Mesenchymal stem cell (in vitro differentiated cells and primary cell): ENCODE results near the gene PPP1R13L.
A peak's percentile ranks its signal among the peaks of the same experiment; 100 is the strongest.

Experiments used
- DNase-seq: peaks from one replicate; pipeline ENCODE4 v3.0.0-alpha.2; 2013
- H2AFZ ChIP-seq: one replicate; pipeline ENCODE4 v1.6.1; 2013; ENCODE audit warnings: low read depth, mild to moderate bottlenecking, control low read depth, inconsistent platforms, low read length, moderate library complexity
- H2AK5ac ChIP-seq: 2 replicates; pipeline ENCODE4 v1.6.1; 2013; ENCODE audit warnings: low read length, moderate library complexity, mild to moderate bottlenecking, inconsistent platforms; ENCODE audit not compliant: severe bottlenecking
- H2BK120ac ChIP-seq: one replicate; pipeline ENCODE4 v1.6.1; 2013; ENCODE audit warnings: low read depth, mild to moderate bottlenecking, inconsistent platforms, low read length, moderate library complexity
- H2BK12ac ChIP-seq, 2 experiments: one replicate each; pipeline ENCODE4 v1.6.1; 2013; ENCODE audit warnings: inconsistent platforms in 2 of 2, low read length in 2 of 2, mild to moderate bottlenecking in 2 of 2, moderate library complexity in 2 of 2, control low read depth in 1 of 2
- H2BK15ac ChIP-seq: one replicate; pipeline ENCODE4 v1.6.1; 2013; ENCODE audit warnings: mild to moderate bottlenecking, low read depth, inconsistent platforms; ENCODE audit not compliant: poor library complexity, severe bottlenecking
- H2BK5ac ChIP-seq: 2 replicates; pipeline ENCODE4 v1.6.1; 2013; ENCODE audit warnings: low read depth, mild to moderate bottlenecking, low read length, control low read depth, inconsistent platforms; ENCODE audit not compliant: poor library complexity, severe bottlenecking
- H3K14ac ChIP-seq, 2 experiments: one replicate each; pipeline ENCODE4 v1.6.1; 2013; ENCODE audit warnings: inconsistent platforms in 2 of 2, low read length in 2 of 2, control low read depth in 1 of 2, mild to moderate bottlenecking in 1 of 2, moderate library complexity in 1 of 2
- H3K18ac ChIP-seq, 2 experiments: one replicate each; pipeline ENCODE4 v1.6.1; 2013; ENCODE audit warnings: inconsistent platforms in 2 of 2, low read length in 2 of 2, control low read depth in 1 of 2, low read depth in 1 of 2, mild to moderate bottlenecking in 1 of 2
- H3K23ac ChIP-seq, 2 experiments: one replicate each; pipeline ENCODE4 v1.6.1; 2013; ENCODE audit warnings: inconsistent platforms in 2 of 2, low read length in 2 of 2, mild to moderate bottlenecking in 2 of 2, moderate library complexity in 2 of 2, control low read depth in 1 of 2
- H3K27ac ChIP-seq: 2 replicates; pipeline ENCODE4 v1.5.1; 2013; ENCODE audit warnings: mild to moderate bottlenecking, moderate library complexity, low read length, control low read depth, inconsistent platforms; ENCODE audit not compliant: poor library complexity, severe bottlenecking
- H3K27me3 ChIP-seq, 2 experiments: 2 replicates each; pipeline versions ENCODE4 v1.6.1 to v1.7.0; 2013; ENCODE audit warnings: low read length in 2 of 2, mild to moderate bottlenecking in 2 of 2, moderate library complexity in 2 of 2, control low read depth in 1 of 2, inconsistent platforms in 1 of 2; ENCODE audit not compliant: control insufficient read depth in 1 of 2, insufficient read depth in 1 of 2
- H3K36me3 ChIP-seq, 2 experiments: 2 replicates each; pipeline versions ENCODE4 v1.6.1 to v1.7.0; 2013; ENCODE audit warnings: low read length in 2 of 2, control low read depth in 1 of 2, inconsistent platforms in 1 of 2, low read depth in 1 of 2, mild to moderate bottlenecking in 1 of 2; ENCODE audit not compliant: insufficient read depth in 2 of 2, control insufficient read depth in 1 of 2
- H3K4ac ChIP-seq, 2 experiments: one replicate each; pipeline ENCODE4 v1.6.1; 2013; ENCODE audit warnings: inconsistent platforms in 2 of 2, low read length in 2 of 2, mild to moderate bottlenecking in 2 of 2, moderate library complexity in 2 of 2, control low read depth in 1 of 2, low read depth in 1 of 2
- H3K4me1 ChIP-seq: 2 replicates; pipeline ENCODE4 v1.6.1; 2013; ENCODE audit warnings: low read depth, low read length, control low read depth; ENCODE audit not compliant: control insufficient read depth, insufficient read depth
- H3K4me2 ChIP-seq: 2 replicates; pipeline ENCODE4 v1.6.1; 2013; ENCODE audit warnings: low read length, mild to moderate bottlenecking, inconsistent platforms; ENCODE audit not compliant: poor library complexity, severe bottlenecking
- H3K4me3 ChIP-seq, 2 experiments: 2 replicates each; pipeline versions ENCODE4 v1.5.1 to v1.7.0; 2013; ENCODE audit warnings: low read length in 2 of 2, mild to moderate bottlenecking in 2 of 2, control low read depth in 1 of 2, low read depth in 1 of 2; ENCODE audit not compliant: insufficient read depth in 1 of 2
- H3K79me1 ChIP-seq: replicated peaks from 2 replicates; pipeline ENCODE4 v1.6.1; 2013; ENCODE audit warnings: mild to moderate bottlenecking, control low read depth, low read length, inconsistent platforms; ENCODE audit not compliant: poor library complexity, severe bottlenecking
- H3K9ac ChIP-seq: 2 replicates; pipeline ENCODE4 v1.7.0; 2013; ENCODE audit warnings: mild to moderate bottlenecking, low read length, moderate library complexity
- H3K9me3 ChIP-seq: 2 replicates; pipeline ENCODE4 v1.7.0; 2013; ENCODE audit warnings: mild to moderate bottlenecking, low read length; ENCODE audit not compliant: control insufficient read depth
- H4K8ac ChIP-seq: one replicate; pipeline ENCODE4 v1.6.1; 2013; ENCODE audit warnings: inconsistent platforms, mild to moderate bottlenecking, low read length, moderate library complexity
- H4K91ac ChIP-seq: one replicate; pipeline ENCODE4 v1.6.1; 2013; ENCODE audit warnings: mild to moderate bottlenecking, low read length, inconsistent platforms
- WGBS: methylation state at CpG from one replicate; pipeline ENCODE4 v1.1.7; 2013; ENCODE audit warnings: mixed read lengths; 5-methylcytosine and 5-hydroxymethylcytosine counted together

Gene PPP1R13L

DNA sequence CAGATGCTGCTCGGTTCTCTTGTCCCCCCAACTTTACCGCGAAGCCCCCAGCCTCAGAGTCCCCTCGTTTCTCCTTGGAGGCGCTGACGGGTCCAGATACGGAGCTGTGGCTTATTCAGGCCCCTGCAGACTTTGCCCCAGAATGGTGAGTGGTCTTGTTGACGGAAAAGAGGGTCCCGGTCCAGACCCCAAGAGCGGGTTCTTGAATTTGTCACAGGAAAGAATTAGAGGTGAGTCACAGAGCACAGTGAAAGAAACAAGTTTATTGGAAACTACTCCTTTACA lies 2.2 kb upstream of the PPP1R13L start:
- peak overlapping the region; percentile 98 for H3K9ac ChIP-seq
- H2AK5ac ChIP-seq, result no peak overlapping the region
- H3K4me2 ChIP-seq, result peak overlapping the region; percentile 97
- H4K91ac ChIP-seq, result no peak overlapping the region
- H2BK120ac ChIP-seq, result no peak overlapping the region
- H3K18ac ChIP-seq, result no peak overlapping the region
- H3K14ac ChIP-seq, result no peak overlapping the region
- 0% methylated on average over 7 of the region's 10 CpGs for WGBS
- no peak overlapping the region for H4K8ac ChIP-seq
- no peak overlapping the region for H3K27ac ChIP-seq
- H2BK12ac ChIP-seq, result no peak overlapping the region
- H3K23ac ChIP-seq, result no peak overlapping the region
- H3K27me3 ChIP-seq, result no peaks in the 10 kb centered on the region
- no peak overlapping the region for H3K4ac ChIP-seq
- H3K79me1 ChIP-seq, result peaks cover 30% of the 10 kb centered on the region
- H3K4me3 ChIP-seq, result peak overlapping the region; percentile 95 to 97
- no peaks in the 10 kb centered on the region for H3K9me3 ChIP-seq
- H2BK15ac ChIP-seq, result no peak overlapping the region
- H3K36me3 ChIP-seq, result peaks cover 11 to 22% of the 10 kb centered on the region in 2 experiments
- H2BK5ac ChIP-seq, result no peak overlapping the region
- no peak for DNase-seq
- no peak overlapping the region for H2AFZ ChIP-seq
- H3K4me1 ChIP-seq, result peaks cover 31% of the 10 kb centered on the region

DNA sequence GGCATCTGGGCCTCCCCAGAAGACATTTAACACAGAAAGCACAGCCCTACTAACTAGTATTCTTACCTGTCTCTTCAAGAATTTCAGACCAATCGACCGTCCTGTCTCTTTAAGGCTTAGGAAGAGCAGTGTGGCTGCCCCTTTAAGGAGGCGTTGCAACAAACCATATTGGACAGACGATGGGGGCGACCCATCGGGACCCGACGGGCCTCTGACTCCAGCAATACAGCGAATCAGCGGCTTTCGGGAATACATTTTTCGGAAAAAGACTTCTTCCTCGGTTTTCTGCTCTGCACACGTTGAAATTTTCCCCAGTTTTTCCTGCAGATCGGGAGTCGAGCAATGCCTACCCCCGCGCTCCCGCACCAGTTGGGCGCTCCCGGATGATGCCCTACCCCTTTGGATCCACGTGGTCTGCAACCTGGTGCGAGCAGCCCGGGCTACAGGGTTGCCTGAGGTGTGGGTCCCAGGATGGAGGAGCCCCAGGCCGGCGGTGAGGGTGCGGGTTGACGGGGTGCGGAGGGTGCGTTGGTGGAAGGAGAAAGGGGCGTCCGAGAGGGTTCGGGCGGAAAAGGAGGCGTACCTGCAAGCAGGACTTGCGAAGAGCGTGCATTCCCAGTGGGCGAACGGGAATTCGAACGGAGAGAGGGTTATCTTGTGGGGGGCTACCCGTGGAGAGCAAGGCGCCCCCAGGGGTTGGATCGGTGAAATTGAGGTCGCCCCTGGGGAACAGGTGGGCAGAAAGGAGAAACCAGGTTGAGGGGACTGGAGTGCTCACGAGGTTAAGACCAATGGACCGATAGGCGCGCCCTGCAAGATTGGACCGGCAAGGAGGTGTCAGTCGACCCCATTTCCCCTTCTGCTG lies 1.6 kb upstream of the PPP1R13L start, which contains the start of gene POLR1G:
Gene POLR1G, plus strand, starts transcription at position 419 of the 865 bp plus-strand sequence. Its CDS starts 53 bp downstream, at position 472.
- Histone ChIP-seq H3K79me1 (peaks cover 30% of the 10 kb centered on the region), H2BK15ac (peak within 1 kb of the TSS; percentile 90), H3K4me3 (peak within 1 kb of the TSS; percentile 95 to 97), H3K14ac (peak within 1 kb of the TSS in 1 of 2 experiments; percentile 86), H3K27ac (peak within 1 kb of the TSS; percentile 100), H3K4me1 (peaks cover 31% of the 10 kb centered on the region), H2BK12ac (peak within 1 kb of the TSS in 1 of 2 experiments; percentile 70), H3K27me3 (no peaks in the 10 kb centered on the region), H3K4me2 (peak within 1 kb of the TSS; percentile 97), H3K9ac (peak within 1 kb of the TSS; percentile 98), H2BK5ac (peak within 1 kb of the TSS; percentile 99), H4K91ac (peak within 1 kb of the TSS; percentile 79), H3K4ac (peak within 1 kb of the TSS; percentile 57 to 88), H2AK5ac (no peak within 1 kb of the TSS), H4K8ac (peak within 1 kb of the TSS; percentile 66), H3K9me3 (no peaks in the 10 kb centered on the region), H3K36me3 (peaks cover 10 to 21% of the 10 kb centered on the region in 2 experiments), H3K18ac (peak within 1 kb of the TSS; percentile 89 to 93), H2AFZ (peak within 1 kb of the TSS; percentile 85), H2BK120ac (peak within 1 kb of the TSS; percentile 98), H3K23ac (peak within 1 kb of the TSS in 1 of 2 experiments; percentile 46)
- under 1% methylated on average over 51 of the region's 51 CpGs for WGBS
- peak; percentile 92 for DNase-seq

DNA sequence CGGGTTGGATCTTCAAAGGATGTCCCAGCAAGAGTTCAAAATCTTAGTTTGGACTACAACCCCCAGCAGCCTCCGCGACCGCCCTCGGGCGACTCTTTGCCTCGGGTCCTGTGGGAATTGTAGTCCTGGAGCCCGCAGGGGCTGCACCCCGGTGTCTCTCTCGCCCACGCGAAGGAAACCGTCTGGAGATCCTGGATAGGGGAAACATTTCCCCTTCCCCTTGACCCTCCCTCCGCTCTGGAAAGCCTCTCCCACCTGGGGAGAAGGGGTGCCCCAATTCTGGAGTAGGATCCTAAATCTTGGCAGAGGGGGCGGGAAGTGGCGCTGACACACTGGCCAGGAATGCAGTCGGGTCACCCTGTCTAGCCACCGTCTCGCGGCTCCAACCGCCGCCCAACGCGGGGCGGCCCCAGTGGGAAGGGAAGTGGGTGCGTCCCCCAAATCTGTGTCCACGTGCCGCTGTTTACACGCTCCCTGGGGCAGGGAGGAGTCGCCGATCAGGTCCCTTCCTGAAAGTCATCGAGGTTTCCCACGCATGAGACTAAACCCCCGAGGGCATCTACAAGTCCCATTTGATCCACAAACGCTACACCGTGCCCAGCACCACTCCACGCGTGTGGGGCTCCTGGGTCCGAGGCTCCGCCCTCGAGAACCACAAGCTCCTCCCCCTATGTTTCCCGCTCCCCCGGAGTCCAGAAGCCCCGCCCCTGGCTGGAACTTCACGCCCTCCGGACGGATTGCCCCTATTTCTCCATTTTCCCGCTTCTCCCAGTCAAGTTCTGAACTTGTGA lies 761 bp upstream of the PPP1R13L start:
- Histone ChIP-seq H2AFZ (peak overlapping the region; percentile 85), H4K8ac (peak overlapping the region; percentile 66), H3K4me2 (peak overlapping the region; percentile 97)

More for the DNA sequence above, 761 bp upstream of the PPP1R13L start:
- Histone ChIP-seq H2AK5ac (no peak overlapping the region), H3K9ac (peak overlapping the region; percentile 98), H2BK15ac (peak overlapping the region; percentile 94), H2BK120ac (peak overlapping the region; percentile 67), H3K4ac (peak overlapping the region; percentile 57 to 88), H2BK5ac (peak overlapping the region; percentile 99), H3K18ac (peak overlapping the region; percentile 89 to 93), H3K4me1 (peaks cover 31% of the 10 kb centered on the region), H3K9me3 (no peaks in the 10 kb centered on the region), H3K27ac (peak overlapping the region; percentile 100), H3K14ac (peak overlapping the region in 1 of 2 experiments; percentile 86), H3K36me3 (peaks cover 4 to 16% of the 10 kb centered on the region in 2 experiments), H3K27me3 (no peaks in the 10 kb centered on the region), H2BK12ac (peak overlapping the region in 1 of 2 experiments; percentile 70), H4K91ac (peak overlapping the region; percentile 79), H3K79me1 (peaks cover 30% of the 10 kb centered on the region), H3K4me3 (peak overlapping the region; percentile 65 to 97), H3K23ac (peak overlapping the region in 1 of 2 experiments; percentile 46)
- under 1% methylated on average over 43 of the region's 48 CpGs for WGBS
- DNase-seq, result peak; percentile 92
